H1 (cell line): ENCODE results near the gene CTIF. TPM values are rescaled to one million over a fixed set of nuclear protein-coding genes. Genes with fewer than 3 reads are reported as not detected.

Experiments used
- CTCF ChIA-PET: fragments of 300-600 bp; sonication (Branson Sonifier 250); formaldehyde crosslinking; loops from one replicate; lab custom pipeline; 2021; ENCODE audit not compliant: partially characterized antibody; lab: Charles Lee
- POLR2A ChIA-PET: fragments of 300-600 bp; sonication (Branson Sonifier 250); formaldehyde crosslinking; loops from one replicate; lab custom pipeline; 2021; ENCODE audit warnings: inconsistent platforms; ENCODE audit not compliant: partially characterized antibody; lab: Charles Lee
- DNase-seq, 2 experiments: peaks; one replicate each; pipeline versions ENCODE4 v3.0.0 to v3.0.0-alpha.2; 2010 to 2022; ENCODE audit warnings: low spot score in 2 of 2, low read depth in 1 of 2, mixed read lengths in 1 of 2
- FAIRE-seq: peaks from 2 replicates; lab custom pipeline; 2011; peaks lifted over from hg19 to GRCh38; lab: Jason Lieb, UNC
- H2AFZ ChIP-seq: 2 replicates; pipeline ENCODE4 v1.8.1; 2012; ENCODE audit warnings: low read length, inconsistent platforms
- H2AK5ac ChIP-seq: 2 replicates; pipeline ENCODE4 v1.6.1; 2013; ENCODE audit warnings: low read depth, low read length
- H2BK120ac ChIP-seq: replicated peaks from 2 replicates; pipeline ENCODE3; 2013; ENCODE audit warnings: low read depth, low read length, inconsistent platforms
- H2BK12ac ChIP-seq: 2 replicates; pipeline ENCODE4 v1.6.1; 2013; ENCODE audit warnings: low read depth, low read length
- H2BK15ac ChIP-seq: 2 replicates; pipeline ENCODE4 v1.6.1; 2013; ENCODE audit warnings: low read length
- H2BK20ac ChIP-seq: 2 replicates; pipeline ENCODE4 v1.6.1; 2013; ENCODE audit warnings: low read length
- H2BK5ac ChIP-seq: 2 replicates; pipeline ENCODE4 v1.6.1; 2013; ENCODE audit warnings: low read depth, low read length
- H3K14ac ChIP-seq: 2 replicates; pipeline ENCODE4 v1.6.1; 2013; ENCODE audit warnings: inconsistent platforms; ENCODE audit not compliant: insufficient read length
- H3K18ac ChIP-seq: 2 replicates; pipeline ENCODE4 v1.6.1; 2013; ENCODE audit warnings: low read length; ENCODE audit errors: extremely low read depth
- H3K23ac ChIP-seq: 2 replicates; pipeline ENCODE4 v1.6.1; 2013; ENCODE audit warnings: inconsistent platforms; ENCODE audit not compliant: insufficient read length
- H3K23me2 ChIP-seq: 2 replicates; pipeline ENCODE4 v1.6.1; 2013; ENCODE audit warnings: low read depth, low read length
- H3K27ac ChIP-seq: 2 replicates; pipeline ENCODE4 v1.6.1; 2011; ENCODE audit warnings: low read depth, low read length, inconsistent platforms
- H3K27me3 ChIP-seq, 4 experiments: replicated peaks in 1 of 4; 1 replicate in 1 of 4; 2 replicates in 3 of 4; pipeline versions ENCODE4 v1.6.1 to v1.8.1; 2011 to 2013; ENCODE audit warnings: low read length in 3 of 4, mild to moderate bottlenecking in 3 of 4, inconsistent platforms in 2 of 4, mixed read lengths in 2 of 4, moderate library complexity in 1 of 4; ENCODE audit not compliant: control insufficient read depth in 3 of 4, insufficient read depth in 3 of 4; ENCODE audit errors: extremely low read depth in 1 of 4
- H3K36me3 ChIP-seq, 4 experiments: 2 replicates each; pipeline versions ENCODE4 v1.6.1 to v1.8.1; 2011 to 2013; ENCODE audit warnings: mild to moderate bottlenecking in 4 of 4, low read length in 3 of 4, moderate library complexity in 2 of 4, control low read depth in 1 of 4, inconsistent platforms in 1 of 4; ENCODE audit not compliant: insufficient read depth in 4 of 4, control insufficient read depth in 2 of 4
- H3K4ac ChIP-seq: replicated peaks from 2 replicates; pipeline ENCODE3; 2013; ENCODE audit warnings: low read length, low read depth, mixed read lengths, inconsistent platforms; ENCODE audit not compliant: insufficient read length
- H3K4me1 ChIP-seq, 4 experiments: replicated peaks in 1 of 4; 1 replicate in 1 of 4; 2 replicates in 3 of 4; pipeline versions ENCODE4 v1.6.1 to v1.8.1; 2011 to 2013; ENCODE audit warnings: low read length in 3 of 4, inconsistent platforms in 2 of 4, mixed read lengths in 1 of 4; ENCODE audit not compliant: insufficient read depth in 4 of 4, control insufficient read depth in 3 of 4
- H3K4me2 ChIP-seq, 2 experiments: 2 replicates each; pipeline versions ENCODE4 v1.6.1 to v1.8.1; 2011 to 2013; ENCODE audit warnings: low read depth in 2 of 2, low read length in 2 of 2, control low read depth in 1 of 2, inconsistent platforms in 1 of 2, mild to moderate bottlenecking in 1 of 2; ENCODE audit not compliant: insufficient read depth in 1 of 2
- H3K4me3 ChIP-seq, 4 experiments: fragments of 200-600, 300-600 bp in 1 of 4; sonication (generic), shearing (Covaris generic), sonication (Bioruptor Twin) in 1 of 4; 2 replicates each; pipeline versions ENCODE4 v1.5.1 to v1.8.1; 2011 to 2016; ENCODE audit warnings: low read length in 4 of 4, low read depth in 3 of 4, control low read depth in 2 of 4, inconsistent platforms in 2 of 4, mild to moderate bottlenecking in 2 of 4, mixed read lengths in 1 of 4, moderate library complexity in 1 of 4; ENCODE audit not compliant: insufficient read depth in 2 of 4; ENCODE audit errors: extremely low read depth in 1 of 4
- H3K56ac ChIP-seq: replicated peaks from 2 replicates; pipeline ENCODE3; 2013; ENCODE audit warnings: low read depth, mild to moderate bottlenecking, mixed read lengths, low read length, inconsistent platforms; ENCODE audit not compliant: insufficient read length
- H3K79me1 ChIP-seq: 2 replicates; pipeline ENCODE4 v1.6.1; 2013; ENCODE audit warnings: low read depth, low read length, control low read depth
- H3K79me2 ChIP-seq, 2 experiments: 2 replicates each; pipeline versions ENCODE4 v1.6.1 to v1.8.1; 2012 to 2013; ENCODE audit warnings: low read length in 2 of 2, mild to moderate bottlenecking in 2 of 2, inconsistent platforms in 1 of 2; ENCODE audit not compliant: insufficient read depth in 2 of 2, control insufficient read depth in 1 of 2
- H3K9ac ChIP-seq, 4 experiments: replicated peaks in 1 of 4; 1 replicate in 1 of 4; 2 replicates in 3 of 4; pipeline versions ENCODE4 v1.6.1 to v1.8.1; 2011 to 2013; ENCODE audit warnings: low read depth in 3 of 4, low read length in 3 of 4, control low read depth in 2 of 4, mild to moderate bottlenecking in 2 of 4, moderate library complexity in 2 of 4, inconsistent platforms in 1 of 4; ENCODE audit errors: extremely low read depth in 1 of 4
- H3K9me3 ChIP-seq, 2 experiments: 2 replicates each; pipeline versions ENCODE4 v1.6.1 to v1.8.1; 2012 to 2013; ENCODE audit warnings: mild to moderate bottlenecking in 2 of 2, moderate library complexity in 2 of 2, control low read depth in 1 of 2, inconsistent platforms in 1 of 2, low read depth in 1 of 2, low read length in 1 of 2, mixed read lengths in 1 of 2; ENCODE audit not compliant: insufficient read depth in 2 of 2
- H4K20me1 ChIP-seq, 2 experiments: replicated peaks in 1 of 2; 2 replicates each; pipeline versions ENCODE3 to v1.8.1; 2011 to 2013; ENCODE audit warnings: inconsistent platforms in 2 of 2, low read length in 2 of 2, mild to moderate bottlenecking in 1 of 2; ENCODE audit not compliant: insufficient read depth in 2 of 2, control insufficient read depth in 1 of 2
- H4K5ac ChIP-seq: 2 replicates; pipeline ENCODE4 v1.6.1; 2013; ENCODE audit warnings: low read length, low read depth, mixed read lengths, inconsistent platforms; ENCODE audit not compliant: insufficient read length
- H4K8ac ChIP-seq: 2 replicates; pipeline ENCODE4 v1.8.0; 2013; ENCODE audit warnings: mild to moderate bottlenecking, moderate library complexity, low read length, inconsistent platforms; ENCODE audit not compliant: insufficient read depth; ENCODE audit errors: extremely low read depth
- H4K91ac ChIP-seq: replicated peaks from 2 replicates; pipeline ENCODE3; 2013; ENCODE audit warnings: low read length, mixed read lengths, inconsistent platforms; ENCODE audit not compliant: insufficient read length
- BCL11A ChIP-seq, 2 experiments: IDR thresholded peaks; one replicate each; pipeline ENCODE4 v1.6.1; 2011; ENCODE audit warnings: low read depth in 2 of 2, low read length in 2 of 2, mild to moderate bottlenecking in 2 of 2
- EGR1 ChIP-seq: IDR thresholded peaks from 2 replicates; pipeline ENCODE4 v1.6.1; 2011; ENCODE audit warnings: low read depth, low read length, borderline replicate concordance
- EZH2 ChIP-seq: fragments of 200-600 bp; sonication (generic); IDR thresholded peaks from 2 replicates; pipeline ENCODE4 v1.7.1; 2012; ENCODE audit warnings: low read depth, mild to moderate bottlenecking, moderate library complexity, low read length, inconsistent platforms; ENCODE audit not compliant: severe bottlenecking
- HDAC6 ChIP-seq: IDR thresholded peaks from one replicate; pipeline ENCODE4 v1.7.1; 2012; ENCODE audit warnings: low read depth, mild to moderate bottlenecking, inconsistent platforms, low read length, moderate library complexity
- ZNF274 ChIP-seq: IDR thresholded peaks from 2 replicates; pipeline ENCODE4 v1.7.0; 2012; ENCODE audit warnings: low read length, borderline replicate concordance; ENCODE audit errors: extremely low read depth
- WGBS, 2 experiments: shearing (Covaris generic) in 1 of 2; methylation state at CpG; one replicate each; pipeline versions ENCODE4 v1.1.6 to v1.1.7; 2013 to 2015; ENCODE audit warnings: low lambda C conversion rate in 2 of 2, mixed read lengths in 2 of 2, inconsistent platforms in 1 of 2, low coverage in 1 of 2, missing lambda C conversion rate in 1 of 2; ENCODE audit not compliant: insufficient replicate concordance in 2 of 2, insufficient coverage in 1 of 2, insufficient read length in 1 of 2; ENCODE audit errors: extremely low coverage in 1 of 2, missing lambda C conversion rate in 1 of 2; 5-methylcytosine and 5-hydroxymethylcytosine counted together
- polyA plus RNA-seq, 7 experiments: library from polyadenylated mRNA; depleted of rRNA in 3 of 7; stranded (reverse) in 5 of 7; unstranded in 2 of 7; fragments of >200 nt in 5 of 7; fragments of 200-250 nt in 2 of 7; gene quantifications; 1 replicate in 5 of 7; 2 replicates in 1 of 7; 4 replicates in 1 of 7; pipeline versions ENCODE4 v1.2.1 to v1.2.3, GENCODE V29; 2011 to 2013; ENCODE audit warnings: missing spikeins in 2 of 7, mixed read lengths in 2 of 7
- total RNA-seq: library from RNA; stranded (reverse); fragmentation: NEBNext Ultra II Directional; extraction: Animal tissue kit (Norgen Biotek cat#: 25700); gene quantifications from 2 replicates; pipeline ENCODE4 v1.2.1, GENCODE V29; 2021

The CTIF gene
- total and polyA plus RNA-seq, 2 of the 8 experiments (the other 6 are each of a cell fraction or from before 2014, with no cell fraction given): 9.0 to 17.8 TPM

- H3K27ac ChIP-seq: no peak overlapping the region
- no peak for FAIRE-seq
- no peak overlapping the region for H4K91ac ChIP-seq
- no peaks in the 10 kb centered on the region for H3K9me3 ChIP-seq
- H3K56ac ChIP-seq: no peak overlapping the region
- no peak overlapping the region for H2AK5ac ChIP-seq
- H3K23ac ChIP-seq: no peak overlapping the region
- no peaks in the 10 kb centered on the region for H3K36me3 ChIP-seq
- no peak overlapping the region for H2AFZ ChIP-seq
- no peaks in the 10 kb centered on the region; the same call in 1 of the 2 replicates for H3K23me2 ChIP-seq
- POLR2A ChIA-PET: no interaction called here
- no peak for DNase-seq
- no peaks in the 10 kb centered on the region for H3K79me1 ChIP-seq
- H3K4ac ChIP-seq: no peak overlapping the region
- H3K4me2 ChIP-seq: no peak overlapping the region
- no peak overlapping the region for H2BK15ac ChIP-seq
- peaks cover 0 to 3% of the 10 kb centered on the region in 2 experiments for H4K20me1 ChIP-seq
- no peaks in the 10 kb centered on the region for H3K27me3 ChIP-seq
- TF ChIP-seq HDAC6 (no peak), ZNF274 (no peak), EGR1 (no peak), BCL11A (IDR thresholded peaks at IDR 0.05; ENCODE audit: low read depth in 2 of 2, low read length in 2 of 2) (no peak), EZH2 (no peak)
- H3K9ac ChIP-seq: no peak overlapping the region
- H3K4me1 ChIP-seq: peaks cover 0 to 3% (median 1%) of the 10 kb centered on the region in 4 experiments; a peak in 1 of 7 replicates
- no peak overlapping the region for H2BK20ac ChIP-seq
- no peak overlapping the region for H4K5ac ChIP-seq
- H2BK120ac ChIP-seq: no peak overlapping the region
- no peaks in the 10 kb centered on the region for H3K79me2 ChIP-seq
- no peak overlapping the region for H4K8ac ChIP-seq
- no peak overlapping the region for H3K18ac ChIP-seq
- 92% methylated on average over 1 of the region's 1 CpG; no CpG with 5 or more reads in 1 of the 2 experiments for WGBS, 2 experiments
- no peak overlapping the region for H3K14ac ChIP-seq
- CTCF ChIA-PET: interaction anchor here (1.7 to 3.1 kb wide), 3 partner anchors 38 to 171 kb away, joined by 4 to 16 read pairs (median 5); no protein-coding TSS in a partner anchor
- no peak overlapping the region for H3K4me3 ChIP-seq
- no peak overlapping the region for H2BK5ac ChIP-seq
- no peak overlapping the region for H2BK12ac ChIP-seq
Observed at GRCh38 chr18:48642503-48642902, 103.7 kb downstream of the CTIF start.
